ENCODE measurements around the gene CDC25C. TPM values are rescaled to one million over a fixed set of nuclear protein-coding genes. Genes with fewer than 3 reads are reported as not detected.

CDC25C gene
- total and polyA plus RNA-seq, 9 of the 15 experiments (the other 6 are each of a cell fraction or from before 2014, with no cell fraction given): 19.1 to 63.7 (median 31.9) TPM

DNA sequence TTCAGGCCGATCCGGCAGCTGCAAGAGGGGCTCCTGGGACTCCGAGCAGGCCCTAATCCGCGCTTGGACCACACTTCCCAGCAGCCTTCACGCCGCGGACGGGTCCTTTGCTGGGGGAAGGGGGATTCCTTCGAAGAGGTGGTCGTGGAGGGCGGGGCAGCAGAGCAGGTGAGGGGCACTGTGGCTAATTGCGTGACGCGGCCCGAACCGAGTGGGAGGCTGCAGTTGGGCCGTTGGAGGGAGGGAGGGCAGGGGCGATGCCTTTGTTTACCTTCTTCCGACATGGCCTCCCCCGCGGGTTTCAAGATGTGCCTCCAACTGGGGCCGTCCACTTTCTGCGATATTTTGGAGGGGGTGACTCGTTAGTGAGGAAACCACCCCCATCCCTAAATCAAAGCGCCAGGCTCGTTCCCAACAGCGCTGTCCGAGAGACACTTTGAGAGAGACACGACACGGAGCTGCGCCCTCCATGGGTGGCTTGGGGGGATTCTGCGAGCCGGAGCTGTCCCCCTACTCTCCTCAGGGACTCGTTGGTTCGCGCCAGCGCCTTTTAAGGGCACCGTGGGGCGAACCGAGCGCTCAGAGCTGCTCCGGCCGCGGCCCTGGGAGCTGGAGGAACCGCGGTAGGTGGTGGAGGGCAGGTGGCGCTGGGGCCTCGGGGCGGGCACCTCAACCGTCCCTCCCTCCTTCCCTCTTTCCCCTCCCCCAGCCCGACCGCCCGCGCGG is 6.2 kb upstream of the CDC25C start, which contains the start of gene FAM53C (continued):
- TF ChIP-seq SNIP1 (IDR thresholded peaks at IDR 0.05; ENCODE audit: low read depth) (no peak), SMAD4 (CRISPR knock-in tag; conservative IDR thresholded peaks at IDR 0.05) (peak; percentile 37; the same call in 1 of the 2 replicates), MEF2A (IDR thresholded peaks at IDR 0.05; ENCODE audit: control insufficient read depth, low read depth, low read length) (peak; percentile 42; the same call in 1 of the 2 replicates), SRSF7 (optimal IDR thresholded peaks at IDR 0.05; ENCODE audit: low read depth, low read length) (peak; percentile 47), MYC (IDR thresholded peaks at IDR 0.05; ENCODE audit: low read depth, low read length) (peak; percentile 85), MYC (CRISPR knock-in tag; IDR thresholded peaks at IDR 0.05; ENCODE audit: borderline replicate concordance, low read depth) (0 out of 2 replicates have a peak, but pooled peaks have one; percentile 38), NRF1 (conservative IDR thresholded peaks at IDR 0.05 in 1 of 2, IDR thresholded peaks at IDR 0.05 in 1 of 2) (peak; percentile 68 to 72), ELF2 (CRISPR knock-in tag; IDR thresholded peaks at IDR 0.05) (no peak), RBM34 (IDR thresholded peaks at IDR 0.05; ENCODE audit: borderline replicate concordance, insufficient read depth, low read length) (no peak), SNAPC5 (CRISPR knock-in tag; IDR thresholded peaks at IDR 0.05) (no peak), CSDE1 (IDR thresholded peaks at IDR 0.05) (0 out of 4 replicates have a peak, but pooled peaks of 1 of the 2 experiments have one; percentile 21), NEUROD1 (IDR thresholded peaks at IDR 0.05; ENCODE audit: borderline replicate concordance, low read depth, low read length, partially characterized antibody) (peak; percentile 97), BCL6 (CRISPR knock-in tag; IDR thresholded peaks at IDR 0.05) (no peak), JUNB (CRISPR knock-in tag; conservative IDR thresholded peaks at IDR 0.05) (no peak)
- TF ChIP-seq, protein P1, sequence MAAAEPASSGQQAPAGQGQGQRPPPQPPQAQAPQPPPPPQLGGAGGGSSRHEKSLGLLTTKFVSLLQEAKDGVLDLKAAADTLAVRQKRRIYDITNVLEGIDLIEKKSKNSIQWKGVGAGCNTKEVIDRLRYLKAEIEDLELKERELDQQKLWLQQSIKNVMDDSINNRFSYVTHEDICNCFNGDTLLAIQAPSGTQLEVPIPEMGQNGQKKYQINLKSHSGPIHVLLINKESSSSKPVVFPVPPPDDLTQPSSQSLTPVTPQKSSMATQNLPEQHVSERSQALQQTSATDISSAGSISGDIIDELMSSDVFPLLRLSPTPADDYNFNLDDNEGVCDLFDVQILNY (CRISPR knock-in tag; IDR thresholded peaks at IDR 0.05): no peak; the same call in 1 of the 2 replicates
- TF ChIP-seq, protein P2, sequence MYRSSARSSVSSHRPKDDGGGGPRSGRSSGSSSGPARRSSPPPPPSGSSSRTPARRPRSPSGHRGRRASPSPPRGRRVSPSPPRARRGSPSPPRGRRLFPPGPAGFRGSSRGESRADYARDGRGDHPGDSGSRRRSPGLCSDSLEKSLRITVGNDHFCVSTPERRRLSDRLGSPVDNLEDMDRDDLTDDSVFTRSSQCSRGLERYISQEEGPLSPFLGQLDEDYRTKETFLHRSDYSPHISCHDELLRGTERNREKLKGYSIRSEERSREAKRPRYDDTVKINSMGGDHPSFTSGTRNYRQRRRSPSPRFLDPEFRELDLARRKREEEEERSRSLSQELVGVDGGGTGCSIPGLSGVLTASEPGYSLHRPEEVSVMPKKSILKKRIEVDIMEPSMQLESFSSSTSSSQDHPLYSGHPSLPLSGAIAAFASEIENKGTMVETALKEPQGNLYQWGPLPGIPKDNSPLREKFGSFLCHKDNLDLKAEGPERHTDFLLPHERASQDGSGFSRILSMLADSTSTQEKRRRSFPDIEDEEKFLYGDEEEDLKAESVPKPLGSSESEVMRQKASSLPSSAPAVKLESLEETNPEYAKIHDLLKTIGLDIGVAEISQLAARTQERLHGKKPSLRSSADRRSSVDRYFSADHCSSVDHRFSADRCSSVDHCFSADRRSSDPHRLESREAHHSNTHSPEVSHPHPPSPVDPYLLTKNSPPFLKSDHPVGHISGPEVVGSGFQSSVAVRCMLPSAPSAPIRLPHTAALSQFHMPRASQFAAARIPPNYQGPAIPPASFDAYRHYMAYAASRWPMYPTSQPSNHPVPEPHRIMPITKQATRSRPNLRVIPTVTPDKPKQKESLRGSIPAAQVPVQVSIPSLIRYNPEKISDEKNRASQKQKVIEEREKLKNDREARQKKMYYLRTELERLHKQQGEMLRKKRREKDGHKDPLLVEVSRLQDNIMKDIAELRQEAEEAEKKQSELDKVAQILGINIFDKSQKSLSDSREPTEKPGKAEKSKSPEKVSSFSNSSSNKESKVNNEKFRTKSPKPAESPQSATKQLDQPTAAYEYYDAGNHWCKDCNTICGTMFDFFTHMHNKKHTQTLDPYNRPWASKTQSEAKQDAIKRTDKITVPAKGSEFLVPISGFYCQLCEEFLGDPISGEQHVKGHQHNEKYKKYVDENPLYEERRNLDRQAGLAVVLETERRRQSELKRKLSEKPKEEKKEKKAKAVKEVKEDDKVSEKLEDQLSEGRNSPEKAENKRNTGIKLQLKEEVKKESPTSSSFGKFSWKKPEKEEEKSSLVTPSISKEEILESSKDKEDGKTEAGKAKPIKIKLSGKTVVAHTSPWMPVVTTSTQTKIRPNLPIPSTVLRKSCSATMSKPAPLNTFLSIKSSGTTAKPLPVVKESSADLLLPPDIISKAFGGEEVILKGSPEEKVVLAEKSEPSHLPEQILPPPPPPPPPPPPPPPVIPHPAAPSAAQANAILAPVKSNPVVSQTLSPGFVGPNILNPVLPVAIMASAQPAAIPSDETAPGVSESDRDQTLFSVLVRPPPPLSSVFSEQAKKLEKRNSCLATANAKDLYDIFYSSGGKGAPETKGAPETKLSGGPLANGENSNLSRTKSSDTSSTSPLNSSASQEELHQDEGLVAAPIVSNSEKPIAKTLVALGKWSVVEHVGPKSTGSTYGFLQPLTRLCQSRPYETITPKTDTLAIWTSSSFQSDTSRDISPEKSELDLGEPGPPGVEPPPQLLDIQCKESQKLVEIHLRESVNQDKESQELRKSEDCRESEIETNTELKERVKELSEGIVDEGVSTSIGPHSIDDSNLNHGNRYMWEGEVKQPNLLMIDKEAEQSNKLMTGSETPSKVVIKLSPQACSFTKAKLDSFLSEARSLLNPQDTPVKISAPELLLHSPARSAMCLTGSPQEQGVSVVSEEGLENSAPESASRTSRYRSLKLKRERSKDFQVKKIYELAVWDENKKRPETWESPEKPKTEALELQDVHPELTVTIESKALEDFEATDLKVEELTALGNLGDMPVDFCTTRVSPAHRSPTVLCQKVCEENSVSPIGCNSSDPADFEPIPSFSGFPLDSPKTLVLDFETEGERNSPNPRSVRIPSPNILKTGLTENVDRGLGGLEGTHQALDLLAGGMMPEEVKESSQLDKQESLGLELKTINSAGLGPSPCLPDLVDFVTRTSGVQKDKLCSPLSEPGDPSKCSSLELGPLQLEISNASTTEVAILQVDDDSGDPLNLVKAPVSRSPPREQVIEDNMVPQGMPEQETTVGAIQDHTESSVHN (IDR thresholded peaks at IDR 0.05; ENCODE audit: borderline replicate concordance in 1 of 2, low read depth in 1 of 2): no peak
- TF ChIP-seq, protein P3, sequence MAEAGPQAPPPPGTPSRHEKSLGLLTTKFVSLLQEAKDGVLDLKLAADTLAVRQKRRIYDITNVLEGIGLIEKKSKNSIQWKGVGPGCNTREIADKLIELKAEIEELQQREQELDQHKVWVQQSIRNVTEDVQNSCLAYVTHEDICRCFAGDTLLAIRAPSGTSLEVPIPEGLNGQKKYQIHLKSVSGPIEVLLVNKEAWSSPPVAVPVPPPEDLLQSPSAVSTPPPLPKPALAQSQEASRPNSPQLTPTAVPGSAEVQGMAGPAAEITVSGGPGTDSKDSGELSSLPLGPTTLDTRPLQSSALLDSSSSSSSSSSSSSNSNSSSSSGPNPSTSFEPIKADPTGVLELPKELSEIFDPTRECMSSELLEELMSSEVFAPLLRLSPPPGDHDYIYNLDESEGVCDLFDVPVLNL (CRISPR knock-in tag; IDR thresholded peaks at IDR 0.05; ENCODE audit: low read depth): no peak

Measured in K562 (cell line).